ENCODE data around the gene PRPF31. TPM values are rescaled to one million over a fixed set of nuclear protein-coding genes. Genes with fewer than 3 reads are reported as not detected.

PRPF31 gene, protein sequence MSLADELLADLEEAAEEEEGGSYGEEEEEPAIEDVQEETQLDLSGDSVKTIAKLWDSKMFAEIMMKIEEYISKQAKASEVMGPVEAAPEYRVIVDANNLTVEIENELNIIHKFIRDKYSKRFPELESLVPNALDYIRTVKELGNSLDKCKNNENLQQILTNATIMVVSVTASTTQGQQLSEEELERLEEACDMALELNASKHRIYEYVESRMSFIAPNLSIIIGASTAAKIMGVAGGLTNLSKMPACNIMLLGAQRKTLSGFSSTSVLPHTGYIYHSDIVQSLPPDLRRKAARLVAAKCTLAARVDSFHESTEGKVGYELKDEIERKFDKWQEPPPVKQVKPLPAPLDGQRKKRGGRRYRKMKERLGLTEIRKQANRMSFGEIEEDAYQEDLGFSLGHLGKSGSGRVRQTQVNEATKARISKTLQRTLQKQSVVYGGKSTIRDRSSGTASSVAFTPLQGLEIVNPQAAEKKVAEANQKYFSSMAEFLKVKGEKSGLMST
- 37.1 and 60.9 TPM in 2 replicates for total RNA-seq

DNA sequence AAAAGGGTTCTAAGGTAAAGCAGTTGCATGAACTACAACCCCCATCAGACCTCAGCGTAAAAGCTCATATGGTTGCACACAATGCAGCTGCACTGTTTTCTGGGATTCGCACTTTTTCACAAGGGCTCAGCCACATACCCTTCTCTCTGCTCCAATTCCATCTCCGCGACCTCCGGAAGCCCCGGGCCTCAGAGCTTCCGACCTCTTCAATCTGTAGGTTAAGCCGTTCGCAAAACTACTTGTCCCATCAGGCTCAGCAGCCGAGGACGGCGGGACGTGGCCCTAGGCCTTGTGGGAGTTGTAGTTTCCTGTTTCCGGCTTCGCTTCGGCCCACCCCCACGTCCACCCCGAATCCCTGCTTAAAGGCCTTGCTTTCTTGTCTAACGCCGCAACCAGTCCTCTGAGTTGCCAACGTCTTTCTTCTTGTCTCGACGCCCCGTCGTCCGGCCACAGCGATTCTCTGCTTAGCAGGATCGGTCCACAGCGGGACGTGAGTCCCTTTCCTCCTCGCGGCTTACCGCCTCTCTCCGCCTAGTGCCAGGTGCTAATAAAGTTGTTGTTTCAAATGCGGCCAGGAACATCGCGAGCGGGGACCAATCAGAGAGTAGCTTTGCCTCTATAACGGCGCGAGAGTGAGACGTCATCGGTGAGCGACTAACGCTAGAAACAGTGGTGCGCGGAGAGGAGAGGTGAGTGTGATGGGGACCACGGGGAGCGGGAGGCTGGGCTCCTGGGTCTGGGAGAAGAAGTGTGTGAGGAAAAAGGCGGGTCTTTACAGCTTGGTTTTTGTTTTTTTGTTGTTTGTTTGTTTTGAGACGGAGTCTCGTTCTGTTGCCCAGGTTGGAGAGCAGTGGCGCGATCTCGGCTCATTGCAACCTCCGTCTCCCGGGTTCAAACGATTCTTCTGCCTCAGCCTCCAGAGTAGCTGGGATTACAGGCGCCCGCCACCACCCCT lies at the start of gene PRPF31, which contains the start of gene TFPT:
TSS of gene PRPF31 (plus strand) at position 646 of the 955 bp plus-strand sequence. CDS start 2,525 bp downstream, outside the sequence.
TSS of gene TFPT (minus strand) at position 549 of the 955 bp plus-strand sequence. CDS start at position 161, 388 bp downstream.

GRCh38 chr19:54081032-54081431 lies 34.5 kb upstream of the PRPF31 start, which contains the start of gene TARM1:
TSS of gene TARM1 (minus strand) at chr19:54081365. CDS start at chr19:54081340, 25 bp downstream.

GRCh38 chr19:54100561-54100960 lies 15.0 kb upstream of the PRPF31 start, which contains the start of gene OSCAR:
TSS of gene OSCAR (minus strand) at chr19:54100803. CDS start at chr19:54100792, 11 bp downstream.

DNA sequence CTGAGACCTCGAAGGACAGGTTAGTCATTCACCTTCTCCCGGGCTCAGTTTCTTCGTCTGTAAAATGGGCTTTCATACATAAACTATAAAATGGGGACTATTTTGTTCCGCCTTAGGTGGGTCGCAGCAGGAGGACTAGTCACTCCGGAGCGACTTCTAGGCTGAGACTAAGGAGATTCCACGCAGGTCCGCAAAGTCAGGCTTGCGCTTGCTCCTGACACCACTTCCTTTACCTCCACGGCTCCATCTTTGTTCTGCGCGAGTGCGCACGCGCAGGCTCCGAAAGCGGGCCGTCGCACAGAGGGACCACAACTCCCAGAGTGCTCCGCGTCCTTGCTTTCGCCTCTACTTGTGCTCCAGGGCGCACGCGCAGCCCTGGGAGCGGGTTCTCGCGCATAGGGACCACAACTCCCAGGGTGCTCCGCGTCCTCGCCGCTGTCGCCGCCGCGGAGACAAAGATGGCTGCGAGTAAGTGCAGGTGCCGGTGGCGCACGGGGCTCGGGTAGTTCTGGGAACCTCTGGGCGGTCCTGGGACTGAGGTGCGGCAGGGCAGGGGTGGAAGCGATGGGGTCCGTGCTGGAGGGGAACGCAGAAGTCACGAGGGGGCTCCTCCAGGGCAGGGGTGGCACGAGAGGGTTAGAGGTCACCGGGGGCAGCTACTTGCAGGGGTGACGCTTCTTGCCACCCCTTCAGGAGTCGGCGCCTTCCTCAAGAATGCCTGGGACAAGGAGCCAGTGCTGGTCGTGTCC lies 13.0 kb upstream of the PRPF31 start, which contains the start of gene NDUFA3:
TSS of gene NDUFA3 (plus strand) at position 435 of the 749 bp plus-strand sequence. CDS start at position 459, 24 bp downstream.

DNA sequence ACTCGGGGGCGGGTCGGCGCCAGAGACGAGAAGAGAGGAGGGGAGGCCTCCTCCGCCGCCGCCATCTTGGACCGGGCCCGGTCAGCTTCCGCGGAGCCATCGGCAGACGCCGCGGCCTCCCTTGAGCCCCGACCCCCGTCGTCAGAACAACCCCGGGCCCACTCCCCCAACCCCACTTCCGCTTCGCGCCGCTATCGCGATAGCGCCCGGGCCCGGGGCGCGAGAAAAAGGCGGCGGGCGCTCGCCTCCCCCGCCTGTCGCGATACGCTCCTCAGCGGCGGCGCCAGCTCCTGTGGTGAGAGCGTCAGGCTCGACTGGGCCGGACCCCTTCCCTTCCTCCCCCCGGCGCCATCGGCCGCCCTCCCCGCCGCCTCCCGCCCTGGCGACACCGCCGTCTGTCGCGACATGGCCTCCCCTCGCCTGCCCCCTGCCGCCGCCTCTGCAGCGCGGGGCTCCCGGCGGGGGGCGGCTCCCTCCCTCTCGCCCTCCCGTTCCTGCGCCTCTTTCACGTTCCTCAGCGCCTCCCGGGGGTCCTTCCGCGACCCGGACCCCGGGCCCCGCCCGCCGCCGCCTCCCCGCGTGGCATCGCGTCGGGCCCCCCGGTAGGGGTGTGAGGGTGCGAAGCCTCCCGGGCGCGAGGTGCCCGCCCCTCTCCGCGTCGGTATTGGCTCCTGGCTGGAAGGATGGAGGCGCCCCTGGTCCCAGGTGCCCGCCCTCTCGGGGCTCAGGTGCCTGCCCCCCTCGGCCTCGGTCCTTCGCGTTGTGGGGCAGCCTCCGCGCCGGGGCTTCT lies 22.3 kb downstream of the PRPF31 start, which contains the start of gene CNOT3:
TSS of gene CNOT3 (plus strand) at position 64 of the 790 bp plus-strand sequence. CDS start 5,217 bp downstream, outside the sequence.

GRCh38 chr19:54159352-54160181 lies 44.0 kb downstream of the PRPF31 start, which contains the start of gene LENG1:
TSS of gene LENG1 (minus strand) at chr19:54159721. CDS start at chr19:54159695, 26 bp downstream.

GRCh38 chr19:54172471-54173358 lies 57.2 kb downstream of the PRPF31 start, which contains the start of gene TMC4:
TSS of gene TMC4 (minus strand) at chr19:54173160. CDS start at chr19:54173117, 43 bp downstream.

Other genes with a start within 250 kb of the PRPF31 start
- 8.9 and 21.8 TPM in 2 replicates for gene MYADM, start 247.9 kb upstream of the PRPF31 start, total RNA-seq
- gene PRKCG, start 233.6 kb upstream of the PRPF31 start, total RNA-seq, result 0.30 TPM in 1 of 2 replicates, not detected in the other
- gene CACNG7, start 206.5 kb upstream of the PRPF31 start, total RNA-seq, result 1.1 and 4.2 TPM in 2 replicates
- 0.23 and 0.59 TPM in 2 replicates for gene CACNG8, start 152.8 kb upstream of the PRPF31 start, total RNA-seq
- not detected in 2 replicates for gene CACNG6, start 124.1 kb upstream of the PRPF31 start, total RNA-seq
- gene VSTM1, start 51.9 kb upstream of the PRPF31 start, total RNA-seq, result not detected in 2 replicates
- gene TARM1, start 34.4 kb upstream of the PRPF31 start, total RNA-seq, result not detected in 2 replicates
- gene OSCAR, start 15.0 kb upstream of the PRPF31 start, total RNA-seq, result 0.78 TPM in 1 of 2 replicates, not detected in the other
- gene NDUFA3, start 12.9 kb upstream of the PRPF31 start, total RNA-seq, result 8.8 and 9.5 TPM in 2 replicates
- gene TFPT, start 97 bp upstream of the PRPF31 start, total RNA-seq, result 9.1 and 18.1 TPM in 2 replicates
- gene CNOT3, start 22.0 kb downstream of the PRPF31 start, total RNA-seq, result 13.1 and 25.5 TPM in 2 replicates
- 4.6 and 5.3 TPM in 2 replicates for gene LENG1, start 44.0 kb downstream of the PRPF31 start, total RNA-seq
- gene TMC4, start 57.4 kb downstream of the PRPF31 start, total RNA-seq, result under 0.01 and 0.60 TPM in 2 replicates
- gene MBOAT7, start 73.8 kb downstream of the PRPF31 start, total RNA-seq, result 59.7 and 112 TPM in 2 replicates
- gene TSEN34, start 75.6 kb downstream of the PRPF31 start, total RNA-seq, result 65.0 and 78.9 TPM in 2 replicates
- gene RPS9, start 85.1 kb downstream of the PRPF31 start, total RNA-seq, result 753 and 1,564 TPM in 2 replicates
- gene LILRB3, start 107.3 kb downstream of the PRPF31 start, total RNA-seq, result not detected in 2 replicates
- gene LILRA6, start 127.0 kb downstream of the PRPF31 start, total RNA-seq, result not detected in 2 replicates
- gene LILRB5, start 141.5 kb downstream of the PRPF31 start, total RNA-seq, result not detected in 2 replicates
- gene LILRB2, start 165.4 kb downstream of the PRPF31 start, total RNA-seq, result not detected in 2 replicates
- not detected in 2 replicates for gene LILRA5, start 197.4 kb downstream of the PRPF31 start, total RNA-seq
- not detected in 2 replicates for gene LILRA4, start 223.4 kb downstream of the PRPF31 start, total RNA-seq
- not detected in 2 replicates for gene LAIR1, start 249.2 kb downstream of the PRPF31 start, total RNA-seq

All from smooth muscle cell of the umbilical artery (primary cell).